IPS-20b (cell line): ENCODE results near the gene GNG2.

Source experiments
- H3K27ac ChIP-seq: one replicate; pipeline ENCODE4 v1.5.1; 2013; ENCODE audit warnings: low read length
- H3K27me3 ChIP-seq: 2 replicates; pipeline ENCODE4 v1.6.1; 2013; ENCODE audit warnings: mild to moderate bottlenecking, low read length, inconsistent platforms; ENCODE audit not compliant: insufficient read depth
- H3K36me3 ChIP-seq: 2 replicates; pipeline ENCODE4 v1.6.1; 2013; ENCODE audit warnings: low read depth, mild to moderate bottlenecking, inconsistent platforms, low read length, moderate library complexity; ENCODE audit not compliant: insufficient read depth
- H3K4me1 ChIP-seq: 2 replicates; pipeline ENCODE4 v1.6.1; 2013; ENCODE audit warnings: mild to moderate bottlenecking, control low read depth, inconsistent platforms, low read length, moderate library complexity; ENCODE audit not compliant: insufficient read depth
- H3K4me3 ChIP-seq: 2 replicates; pipeline ENCODE4 v1.5.1; 2013; ENCODE audit warnings: mild to moderate bottlenecking, low read length, inconsistent platforms
- H3K9ac ChIP-seq: 2 replicates; pipeline ENCODE4 v1.6.1; 2013; ENCODE audit warnings: low read depth, mild to moderate bottlenecking, inconsistent platforms, low read length, moderate library complexity
- H3K9me3 ChIP-seq: 2 replicates; pipeline ENCODE4 v1.6.1; 2013; ENCODE audit warnings: mild to moderate bottlenecking, low read depth, low read length, inconsistent platforms; ENCODE audit not compliant: insufficient read depth

The GNG2 gene

GRCh38 chr14:52014601-52015267, 154.3 kb downstream of the GNG2 start:
- no peak overlapping the region for H3K4me3 ChIP-seq
- peaks cover 25% of the 10 kb centered on the region for H3K36me3 ChIP-seq
- H3K27me3 ChIP-seq: no peaks in the 10 kb centered on the region
- H3K9ac ChIP-seq: no peak overlapping the region
- no peaks in the 10 kb centered on the region for H3K9me3 ChIP-seq
- H3K27ac ChIP-seq: no peak overlapping the region
- peaks cover 8% of the 10 kb centered on the region for H3K4me1 ChIP-seq

DNA sequence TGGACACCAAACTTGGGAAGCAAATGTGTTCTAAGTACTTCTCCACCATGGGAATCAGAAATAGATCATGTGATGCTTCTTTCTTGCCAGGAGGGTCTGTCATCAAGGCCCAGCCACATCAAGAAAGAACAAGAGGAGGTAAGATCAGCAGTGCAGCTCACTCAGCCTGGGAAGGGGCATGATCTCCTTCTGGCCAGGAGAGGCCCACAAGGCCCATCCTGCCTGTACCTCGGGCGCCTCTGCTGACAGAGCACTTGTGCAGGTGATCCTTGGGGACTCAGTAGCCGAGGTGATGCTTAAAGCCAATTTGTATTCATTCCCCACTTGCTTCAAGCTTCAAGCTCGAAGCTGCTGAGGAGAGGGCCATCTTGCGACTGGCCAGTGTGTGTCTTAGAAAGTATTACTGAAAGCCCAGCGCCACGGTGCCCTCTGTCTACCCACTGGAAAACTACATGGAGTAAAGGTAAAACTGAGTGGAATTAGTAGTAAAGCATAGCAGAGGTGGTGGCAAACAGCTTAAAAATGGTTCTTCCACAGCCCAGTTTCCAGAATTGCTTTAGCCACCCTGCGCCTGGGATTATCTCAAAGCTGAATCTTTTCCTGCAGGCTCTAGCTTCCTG, 155.1 kb downstream of the GNG2 start:
- H3K36me3 ChIP-seq: peaks cover 17% of the 10 kb centered on the region
- H3K9ac ChIP-seq: no peak overlapping the region
- H3K4me1 ChIP-seq: peaks cover 8% of the 10 kb centered on the region
- H3K27me3 ChIP-seq: no peaks in the 10 kb centered on the region
- no peaks in the 10 kb centered on the region for H3K9me3 ChIP-seq
- no peak overlapping the region for H3K27ac ChIP-seq
- H3K4me3 ChIP-seq: no peak overlapping the region

DNA sequence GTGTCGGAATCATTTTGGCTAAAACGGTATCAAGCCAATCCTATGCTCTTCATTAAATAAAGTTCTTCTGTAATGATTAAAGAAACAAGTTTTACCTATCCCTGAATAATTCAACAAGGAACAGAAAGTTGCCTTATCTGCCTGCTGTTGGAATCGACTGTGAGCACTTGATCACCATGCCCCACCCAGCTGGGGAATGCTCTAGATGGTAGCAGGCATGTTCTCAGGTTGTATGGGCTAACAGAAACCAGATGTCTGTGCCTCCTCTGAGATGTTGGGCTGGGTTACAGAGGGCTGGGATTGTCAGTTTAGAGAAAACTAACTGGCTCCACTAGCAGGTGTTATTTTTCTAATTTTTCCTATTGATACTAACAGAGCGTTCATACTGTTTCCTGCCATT, 157.8 kb downstream of the GNG2 start:
- no peaks in the 10 kb centered on the region for H3K36me3 ChIP-seq
- peaks cover 11% of the 10 kb centered on the region for H3K4me1 ChIP-seq
- no peak overlapping the region for H3K4me3 ChIP-seq
- no peaks in the 10 kb centered on the region for H3K9me3 ChIP-seq
- no peaks in the 10 kb centered on the region for H3K27me3 ChIP-seq
- no peak overlapping the region for H3K27ac ChIP-seq
- no peak overlapping the region for H3K9ac ChIP-seq

GRCh38 chr14:52018970-52019369, 158.6 kb downstream of the GNG2 start:
- Histone ChIP-seq H3K27ac (no peak overlapping the region), H3K4me3 (no peak overlapping the region), H3K27me3 (no peaks in the 10 kb centered on the region), H3K9ac (no peak overlapping the region), H3K4me1 (peaks cover 11% of the 10 kb centered on the region; the same call in 1 of the 2 replicates), H3K36me3 (no peaks in the 10 kb centered on the region), H3K9me3 (no peaks in the 10 kb centered on the region)
